ENCODE data around the gene EFCAB11. TPM values are rescaled to one million over a fixed set of nuclear protein-coding genes. Genes with fewer than 3 reads are reported as not detected.

EFCAB11 gene
- total and polyA plus RNA-seq, 2 donors (not counting 3 experiments of a cell fraction or from before 2014, with no cell fraction given), result 2.8 to 6.3 TPM

GRCh38 chr14:89915114-89915878 lies 39.2 kb downstream of the EFCAB11 start:
- FAIRE-seq, result peak; percentile 92
- BruUV-seq (replicated peaks), result no TSS peak
- Histone ChIP-seq H3K4me1 (ENCODE audit: control insufficient read depth, extremely low read depth, insufficient read depth, low read length) (no peaks in the 10 kb centered on the region), H3K9ac (replicated peaks; ENCODE audit: extremely low read depth, insufficient read depth, low read length) (peak overlapping the region; percentile 19), H3K4me2 (ENCODE audit: insufficient read depth, low read length) (peak overlapping the region; percentile 28), H3K4me3 (replicated peaks in 1 of 3; ENCODE audit: insufficient read depth in 1 of 3, low read depth in 1 of 3, low read length in 3 of 3) (no peak overlapping the region), H3K27ac (ENCODE audit: insufficient read depth, low read depth, low read length) (no peak overlapping the region), H2AFZ (ENCODE audit: low read depth, low read length) (no peak overlapping the region), H3K27me3 (ENCODE audit: control insufficient read depth in 2 of 2, insufficient read depth in 2 of 2, low read length in 2 of 2) (no peaks in the 10 kb centered on the region), H3K36me3 (ENCODE audit: control insufficient read depth in 2 of 2, extremely low read depth in 1 of 2, insufficient read depth in 2 of 2, low read length in 2 of 2) (no peaks in the 10 kb centered on the region), H3K79me2 (ENCODE audit: control insufficient read depth, insufficient read depth, low read length) (no peaks in the 10 kb centered on the region), H3K9me3 (replicated peaks; ENCODE audit: control insufficient read depth, insufficient read depth, low read length) (no peaks in the 10 kb centered on the region), H4K20me1 (replicated peaks; ENCODE audit: control insufficient read depth, extremely low read depth, insufficient read depth, low read length) (no peaks in the 10 kb centered on the region), H3K9me1 (replicated peaks; ENCODE audit: control insufficient read depth, extremely low read depth, insufficient read depth, low read length) (no peaks in the 10 kb centered on the region)
- DNase-seq (ENCODE audit: low read depth, low spot score), result peak; percentile 79
- intact Hi-C loops (cut with micrococcal nuclease), result loop anchor here (1.0 to 10.0 kb wide), 6 partner anchors 498 to 1250 kb away; partner anchors contain the start of gene FOXN3
- POLR2A ChIA-PET, result no interaction called here
- dilution Hi-C loops (cut with MboI; ENCODE audit: extremely low pct_ligation_motif_present, low sequenced_read_pairs), result no loop called here
- CTCF ChIA-PET, result interaction anchor here (1.2 to 2.2 kb wide), 5 partner anchors 507 to 888 kb away, joined by 3 to 7 read pairs (median 4); no protein-coding TSS in a partner anchor
- TF ChIP-seq, protein P1, sequence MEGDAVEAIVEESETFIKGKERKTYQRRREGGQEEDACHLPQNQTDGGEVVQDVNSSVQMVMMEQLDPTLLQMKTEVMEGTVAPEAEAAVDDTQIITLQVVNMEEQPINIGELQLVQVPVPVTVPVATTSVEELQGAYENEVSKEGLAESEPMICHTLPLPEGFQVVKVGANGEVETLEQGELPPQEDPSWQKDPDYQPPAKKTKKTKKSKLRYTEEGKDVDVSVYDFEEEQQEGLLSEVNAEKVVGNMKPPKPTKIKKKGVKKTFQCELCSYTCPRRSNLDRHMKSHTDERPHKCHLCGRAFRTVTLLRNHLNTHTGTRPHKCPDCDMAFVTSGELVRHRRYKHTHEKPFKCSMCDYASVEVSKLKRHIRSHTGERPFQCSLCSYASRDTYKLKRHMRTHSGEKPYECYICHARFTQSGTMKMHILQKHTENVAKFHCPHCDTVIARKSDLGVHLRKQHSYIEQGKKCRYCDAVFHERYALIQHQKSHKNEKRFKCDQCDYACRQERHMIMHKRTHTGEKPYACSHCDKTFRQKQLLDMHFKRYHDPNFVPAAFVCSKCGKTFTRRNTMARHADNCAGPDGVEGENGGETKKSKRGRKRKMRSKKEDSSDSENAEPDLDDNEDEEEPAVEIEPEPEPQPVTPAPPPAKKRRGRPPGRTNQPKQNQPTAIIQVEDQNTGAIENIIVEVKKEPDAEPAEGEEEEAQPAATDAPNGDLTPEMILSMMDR (IDR thresholded peaks at IDR 0.05; ENCODE audit: extremely low read depth in 1 of 2, insufficient read depth in 1 of 2, low read depth in 1 of 2, low read length in 2 of 2), result peak; percentile 75
- TF ChIP-seq FOS (IDR thresholded peaks at IDR 0.05; ENCODE audit: borderline replicate concordance, insufficient read depth, low read length) (no peak), EZH2 (IDR thresholded peaks at IDR 0.05; ENCODE audit: borderline replicate concordance, low read depth, low read length, severe bottlenecking) (no peak), POLR2A (IDR thresholded peaks at IDR 0.05; ENCODE audit: low read depth, low read length) (no peak), JUN (IDR thresholded peaks at IDR 0.05; ENCODE audit: borderline replicate concordance, insufficient read depth, insufficient read length, low read depth) (no peak)
- TF ChIP-seq, protein P2, sequence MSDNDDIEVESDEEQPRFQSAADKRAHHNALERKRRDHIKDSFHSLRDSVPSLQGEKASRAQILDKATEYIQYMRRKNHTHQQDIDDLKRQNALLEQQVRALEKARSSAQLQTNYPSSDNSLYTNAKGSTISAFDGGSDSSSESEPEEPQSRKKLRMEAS (IDR thresholded peaks at IDR 0.05; ENCODE audit: insufficient read depth, insufficient read length), result no peak

Measured in endothelial cell of umbilical vein (primary cell).